Nephron (organoid): ENCODE data around the gene NAV2.
A peak's percentile ranks its signal among the peaks of the same experiment; 100 is the strongest.

ENCODE experiments used
- H3K27ac Mint-ChIP-seq, 3 experiments: 2 replicates each; pipeline ENCODE4 v1.8.0; 2020; ENCODE audit warnings: mixed read lengths in 3 of 3, mild to moderate bottlenecking in 2 of 3, moderate library complexity in 1 of 3
- H3K27me3 Mint-ChIP-seq: 2 replicates; pipeline ENCODE4 v1.8.0; 2021; ENCODE audit warnings: low read depth, mild to moderate bottlenecking, moderate library complexity, mixed read lengths
- H3K36me3 Mint-ChIP-seq: 2 replicates; pipeline ENCODE4 v1.8.0; 2020; ENCODE audit warnings: low read depth, mixed read lengths
- H3K4me1 Mint-ChIP-seq: 2 replicates; pipeline ENCODE4 v1.8.0; 2020; ENCODE audit warnings: mixed read lengths
- H3K4me3 Mint-ChIP-seq, 3 experiments: 2 replicates each; pipeline ENCODE4 v1.8.0; 2020; ENCODE audit warnings: mild to moderate bottlenecking in 3 of 3, mixed read lengths in 3 of 3, moderate library complexity in 2 of 3
- H3K9me3 Mint-ChIP-seq: 2 replicates; pipeline ENCODE4 v1.8.0; 2020; ENCODE audit warnings: mixed read lengths
- TF ChIP-seq, protein P1 (sequence below), 3 experiments: fragments of 200-600 bp; sonication (generic); IDR thresholded peaks; one replicate each; pipeline ENCODE4 v1.5.0; 2021; ENCODE audit warnings: antibody characterized with exemption in 3 of 3; ENCODE audit not compliant: unreplicated experiment in 3 of 3

The NAV2 gene

GRCh38 chr11:19803506-19803998, 90.9 kb downstream of the NAV2 start:
- Mint-ChIP-seq H3K27ac (no peak overlapping the region), H3K9me3 (no peaks in the 10 kb centered on the region), H3K4me1 (peaks cover 48% of the 10 kb centered on the region), H3K4me3 (no peak overlapping the region), H3K36me3 (no peaks in the 10 kb centered on the region), H3K27me3 (peaks cover 18% of the 10 kb centered on the region)
- TF ChIP-seq, protein P1, sequence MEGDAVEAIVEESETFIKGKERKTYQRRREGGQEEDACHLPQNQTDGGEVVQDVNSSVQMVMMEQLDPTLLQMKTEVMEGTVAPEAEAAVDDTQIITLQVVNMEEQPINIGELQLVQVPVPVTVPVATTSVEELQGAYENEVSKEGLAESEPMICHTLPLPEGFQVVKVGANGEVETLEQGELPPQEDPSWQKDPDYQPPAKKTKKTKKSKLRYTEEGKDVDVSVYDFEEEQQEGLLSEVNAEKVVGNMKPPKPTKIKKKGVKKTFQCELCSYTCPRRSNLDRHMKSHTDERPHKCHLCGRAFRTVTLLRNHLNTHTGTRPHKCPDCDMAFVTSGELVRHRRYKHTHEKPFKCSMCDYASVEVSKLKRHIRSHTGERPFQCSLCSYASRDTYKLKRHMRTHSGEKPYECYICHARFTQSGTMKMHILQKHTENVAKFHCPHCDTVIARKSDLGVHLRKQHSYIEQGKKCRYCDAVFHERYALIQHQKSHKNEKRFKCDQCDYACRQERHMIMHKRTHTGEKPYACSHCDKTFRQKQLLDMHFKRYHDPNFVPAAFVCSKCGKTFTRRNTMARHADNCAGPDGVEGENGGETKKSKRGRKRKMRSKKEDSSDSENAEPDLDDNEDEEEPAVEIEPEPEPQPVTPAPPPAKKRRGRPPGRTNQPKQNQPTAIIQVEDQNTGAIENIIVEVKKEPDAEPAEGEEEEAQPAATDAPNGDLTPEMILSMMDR (IDR thresholded peaks at IDR 0.05; ENCODE audit: unreplicated experiment in 3 of 3), result no peak

DNA sequence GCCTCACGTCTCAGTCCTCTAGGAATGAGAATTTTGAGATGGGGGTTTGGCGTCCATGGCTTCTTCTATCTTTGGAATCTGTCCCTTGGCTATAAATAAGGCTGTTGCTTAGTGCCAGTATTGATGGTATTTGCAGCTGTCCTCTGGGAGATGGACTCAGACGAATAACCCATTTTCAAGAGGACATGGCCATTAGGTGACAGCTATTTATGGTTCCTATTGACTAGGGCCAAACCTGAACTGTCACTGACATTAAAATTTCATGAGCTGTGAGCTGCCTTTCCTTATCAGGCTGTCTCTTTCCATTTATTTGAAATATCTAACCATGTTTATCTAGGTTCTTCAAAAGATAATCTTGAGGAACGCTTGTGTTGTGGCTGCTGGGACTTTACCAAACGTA, 92.7 kb downstream of the NAV2 start:
- Mint-ChIP-seq H3K27ac (peak overlapping the region; percentile 23 to 47 (median 40)), H3K36me3 (no peaks in the 10 kb centered on the region), H3K27me3 (peaks cover 12% of the 10 kb centered on the region), H3K4me1 (peaks cover 56% of the 10 kb centered on the region), H3K9me3 (no peaks in the 10 kb centered on the region), H3K4me3 (peak overlapping the region in 1 of 3 experiments; percentile 60)
- TF ChIP-seq, protein P1 (IDR thresholded peaks at IDR 0.05; ENCODE audit: unreplicated experiment in 3 of 3), result no peak

DNA sequence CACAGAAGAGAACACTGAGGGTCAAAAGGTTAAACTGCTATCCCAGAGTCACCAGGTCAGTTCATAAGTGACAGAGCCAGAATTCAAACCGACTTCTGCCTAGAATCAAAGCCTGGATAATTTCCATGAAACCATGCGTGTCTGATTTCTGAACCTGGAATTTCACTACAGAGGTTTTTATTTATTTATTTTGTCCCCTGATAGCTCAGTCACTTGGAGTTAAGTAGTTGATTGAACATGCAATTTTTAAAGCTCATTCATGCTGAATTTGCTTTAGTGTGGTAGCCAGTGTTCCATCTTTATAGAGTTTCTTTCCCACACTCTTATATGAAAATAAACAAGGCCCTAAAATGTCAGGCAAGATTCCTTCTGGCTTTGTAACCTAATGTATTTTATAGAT, 93.2 kb downstream of the NAV2 start:
- Mint-ChIP-seq H3K9me3 (no peaks in the 10 kb centered on the region), H3K36me3 (no peaks in the 10 kb centered on the region), H3K27ac (peak overlapping the region in 2 of 3 experiments; percentile 23 to 47), H3K4me3 (peak overlapping the region in 1 of 3 experiments; percentile 60), H3K4me1 (peaks cover 58% of the 10 kb centered on the region), H3K27me3 (peaks cover 12% of the 10 kb centered on the region)
- TF ChIP-seq, protein P1 (IDR thresholded peaks at IDR 0.05; ENCODE audit: unreplicated experiment in 3 of 3), result no peak

GRCh38 chr11:19806251-19806650, 93.6 kb downstream of the NAV2 start:
- TF ChIP-seq, protein P1 (IDR thresholded peaks at IDR 0.05; ENCODE audit: unreplicated experiment in 3 of 3), result no peak
- Mint-ChIP-seq H3K9me3 (no peaks in the 10 kb centered on the region), H3K4me1 (peaks cover 58% of the 10 kb centered on the region), H3K27ac (no peak overlapping the region), H3K4me3 (no peak overlapping the region), H3K36me3 (no peaks in the 10 kb centered on the region), H3K27me3 (peaks cover 12% of the 10 kb centered on the region)

DNA sequence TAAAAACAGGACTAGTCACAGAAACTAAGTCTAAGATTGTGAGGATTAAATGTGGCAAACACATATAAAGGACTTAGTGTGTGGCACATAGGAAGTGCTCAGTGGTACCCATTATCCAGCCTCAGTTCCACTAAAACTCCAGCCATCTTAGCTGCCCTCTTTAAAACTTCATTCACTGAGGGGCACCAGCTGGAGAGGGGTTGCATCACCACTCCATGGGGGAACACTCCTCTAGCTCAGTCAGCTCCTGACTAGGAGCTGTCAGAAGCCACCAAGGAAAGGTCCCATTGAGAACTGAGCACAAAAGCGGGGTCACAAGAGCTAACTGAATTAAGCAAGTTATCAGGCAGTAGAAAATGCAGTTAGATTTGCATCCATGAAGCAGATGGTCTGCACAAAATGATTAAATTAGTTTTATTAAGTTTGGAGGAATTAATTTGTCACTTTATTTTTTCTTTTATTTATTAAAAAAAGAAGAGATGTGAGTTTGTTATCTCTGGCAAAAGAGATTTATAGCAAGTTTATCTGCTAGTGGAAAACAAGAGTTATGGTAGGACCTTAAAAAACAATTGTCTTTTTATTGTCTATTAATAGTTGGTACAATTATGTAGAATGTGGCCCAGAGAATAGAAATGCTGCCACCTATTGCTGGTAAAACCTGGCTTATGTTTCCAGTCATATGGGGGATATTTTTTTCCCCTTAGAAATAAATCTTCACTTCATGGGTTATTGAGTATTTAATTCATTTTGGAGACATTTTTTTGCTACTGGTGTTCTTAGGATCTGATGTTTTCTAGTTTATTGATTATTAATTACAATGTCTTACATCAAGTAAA, 95.7 kb downstream of the NAV2 start:
- Mint-ChIP-seq H3K9me3 (no peaks in the 10 kb centered on the region), H3K4me3 (no peak overlapping the region), H3K4me1 (peaks cover 55% of the 10 kb centered on the region), H3K27ac (no peak overlapping the region), H3K36me3 (no peaks in the 10 kb centered on the region), H3K27me3 (peaks cover 14% of the 10 kb centered on the region)
- TF ChIP-seq, protein P1 (IDR thresholded peaks at IDR 0.05; ENCODE audit: unreplicated experiment in 3 of 3), result no peak

DNA sequence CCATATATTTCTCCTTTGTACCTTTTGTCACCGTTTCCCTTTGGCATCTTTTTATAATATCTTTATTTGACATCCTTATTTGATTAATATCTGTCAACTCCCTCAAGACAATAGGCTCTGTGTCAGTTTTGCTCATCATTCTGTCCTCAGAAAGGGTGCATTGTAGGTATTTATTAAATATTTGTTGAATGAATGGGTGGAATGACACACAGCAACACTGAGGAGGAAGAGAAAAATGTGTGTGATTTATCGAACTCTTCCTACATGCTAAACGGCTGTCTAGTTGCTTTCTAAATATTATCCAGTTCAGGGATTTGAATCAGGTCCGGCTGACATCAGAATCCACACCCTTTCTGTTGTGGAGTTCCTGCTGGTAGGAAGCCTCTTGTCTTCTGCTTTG, 98.2 kb downstream of the NAV2 start:
- Mint-ChIP-seq H3K36me3 (no peaks in the 10 kb centered on the region), H3K4me1 (peaks cover 43% of the 10 kb centered on the region), H3K27ac (no peak overlapping the region), H3K4me3 (no peak overlapping the region), H3K9me3 (no peaks in the 10 kb centered on the region), H3K27me3 (peaks cover 16% of the 10 kb centered on the region)
- TF ChIP-seq, protein P1 (IDR thresholded peaks at IDR 0.05; ENCODE audit: unreplicated experiment in 3 of 3), result no peak
